Prostate gland (tissue), 2 donors: ENCODE measurements around the gene SLC35F3.

ENCODE experiments used
- POLR2A ChIP-seq: fragments of 450-650 bp; IDR thresholded peaks from one replicate; pipeline ENCODE4 v1.6.1; 2016; ENCODE audit warnings: antibody characterized with exemption, mild to moderate bottlenecking
- TF ChIP-seq, protein P1 (sequence below), 4 experiments: fragments of 200-600 bp in 2 of 4; fragments of 450-650 bp in 2 of 4; sonication (generic) in 2 of 4; IDR thresholded peaks; 1 replicate in 3 of 4; 2 replicates in 1 of 4; pipeline ENCODE4 v1.5.1; 2016 to 2019; ENCODE audit warnings: antibody characterized with exemption in 4 of 4, mild to moderate bottlenecking in 2 of 4, moderate library complexity in 2 of 4

DNA sequence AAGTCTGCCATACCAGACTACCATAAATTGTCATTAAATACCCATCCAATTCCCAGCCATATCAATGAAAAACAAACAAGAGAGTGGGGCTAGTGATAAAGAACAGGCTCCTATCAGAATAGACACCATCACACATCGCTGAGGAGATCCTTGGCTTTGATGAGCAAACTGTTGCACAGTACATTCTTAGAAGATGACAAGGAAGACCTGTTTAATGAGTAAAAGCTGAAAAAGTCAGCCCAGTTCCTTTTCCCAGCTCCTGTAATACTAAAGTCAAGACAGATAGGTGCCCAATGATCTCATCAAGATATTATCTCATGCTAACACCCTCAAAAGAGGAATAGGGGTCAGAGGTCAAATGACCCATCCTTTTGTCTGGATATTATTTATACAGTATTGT, 304.3 kb downstream of the SLC35F3 start:
- no peak for TF ChIP-seq POLR2A
- TF ChIP-seq, protein P1, sequence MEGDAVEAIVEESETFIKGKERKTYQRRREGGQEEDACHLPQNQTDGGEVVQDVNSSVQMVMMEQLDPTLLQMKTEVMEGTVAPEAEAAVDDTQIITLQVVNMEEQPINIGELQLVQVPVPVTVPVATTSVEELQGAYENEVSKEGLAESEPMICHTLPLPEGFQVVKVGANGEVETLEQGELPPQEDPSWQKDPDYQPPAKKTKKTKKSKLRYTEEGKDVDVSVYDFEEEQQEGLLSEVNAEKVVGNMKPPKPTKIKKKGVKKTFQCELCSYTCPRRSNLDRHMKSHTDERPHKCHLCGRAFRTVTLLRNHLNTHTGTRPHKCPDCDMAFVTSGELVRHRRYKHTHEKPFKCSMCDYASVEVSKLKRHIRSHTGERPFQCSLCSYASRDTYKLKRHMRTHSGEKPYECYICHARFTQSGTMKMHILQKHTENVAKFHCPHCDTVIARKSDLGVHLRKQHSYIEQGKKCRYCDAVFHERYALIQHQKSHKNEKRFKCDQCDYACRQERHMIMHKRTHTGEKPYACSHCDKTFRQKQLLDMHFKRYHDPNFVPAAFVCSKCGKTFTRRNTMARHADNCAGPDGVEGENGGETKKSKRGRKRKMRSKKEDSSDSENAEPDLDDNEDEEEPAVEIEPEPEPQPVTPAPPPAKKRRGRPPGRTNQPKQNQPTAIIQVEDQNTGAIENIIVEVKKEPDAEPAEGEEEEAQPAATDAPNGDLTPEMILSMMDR (IDR thresholded peaks at IDR 0.05): no peak
